NCI-H2081 (cell line): ENCODE results near the gene KCNK18.
"Not testable (repeated sequence)": the region's sequence is repeated elsewhere in the genome, so short reads cannot be mapped to it uniquely, and the experiment has no call there.

ENCODE experiments used
- DNase-seq, 2 experiments: peaks; one replicate each; lab custom pipeline; 2025; lab: John Stamatoyannopoulos, UW

The KCNK18 gene

DNA sequence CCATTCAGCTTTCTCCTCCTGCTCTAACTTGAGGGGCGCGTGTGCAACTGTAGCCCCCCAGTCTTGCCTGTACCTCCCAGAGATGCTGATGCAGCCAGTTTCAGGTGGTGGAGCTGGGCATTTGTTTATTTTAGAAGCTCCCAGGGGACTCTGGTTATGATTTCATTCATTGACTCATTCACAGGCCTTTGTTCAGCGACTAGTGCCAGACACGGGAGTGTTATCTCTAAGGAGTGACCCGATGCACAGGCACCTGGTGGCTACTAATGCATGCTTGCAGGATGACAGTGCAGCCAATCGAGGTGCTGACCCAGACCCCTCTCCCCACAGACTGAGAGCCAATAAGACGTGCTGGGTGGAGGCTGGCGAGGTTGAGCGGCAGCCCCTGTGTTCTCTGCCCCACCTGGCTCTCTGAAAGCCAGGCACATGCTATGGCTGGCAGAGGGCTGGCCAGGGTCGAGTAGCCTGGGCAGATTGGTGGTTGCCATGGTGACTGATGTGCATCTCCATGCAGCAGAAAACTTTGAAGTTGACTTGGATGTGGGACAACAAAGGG lies 23.9 kb downstream of the KCNK18 start:
- no peak for DNase-seq

DNA sequence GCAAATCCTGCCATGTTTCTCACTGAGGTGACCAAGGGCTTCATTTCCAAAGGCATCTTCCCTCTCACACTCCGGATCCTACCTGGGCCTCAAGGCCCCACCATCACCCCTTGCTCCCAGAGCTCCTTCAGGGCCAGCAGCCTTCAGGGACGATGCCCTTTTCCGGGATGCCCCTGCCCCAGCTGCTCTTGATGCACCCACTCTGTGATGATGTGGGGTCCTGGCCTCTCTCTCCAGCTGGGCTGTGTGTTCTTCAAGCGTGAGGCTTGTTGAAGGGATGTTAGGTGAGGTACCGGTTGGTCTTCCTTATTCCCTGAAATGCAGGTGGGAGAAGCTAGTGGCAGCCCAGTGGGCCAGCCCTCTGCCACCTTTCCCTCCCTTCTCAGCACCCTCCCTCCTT lies 25.3 kb downstream of the KCNK18 start:
- DNase-seq, result no peak

DNA sequence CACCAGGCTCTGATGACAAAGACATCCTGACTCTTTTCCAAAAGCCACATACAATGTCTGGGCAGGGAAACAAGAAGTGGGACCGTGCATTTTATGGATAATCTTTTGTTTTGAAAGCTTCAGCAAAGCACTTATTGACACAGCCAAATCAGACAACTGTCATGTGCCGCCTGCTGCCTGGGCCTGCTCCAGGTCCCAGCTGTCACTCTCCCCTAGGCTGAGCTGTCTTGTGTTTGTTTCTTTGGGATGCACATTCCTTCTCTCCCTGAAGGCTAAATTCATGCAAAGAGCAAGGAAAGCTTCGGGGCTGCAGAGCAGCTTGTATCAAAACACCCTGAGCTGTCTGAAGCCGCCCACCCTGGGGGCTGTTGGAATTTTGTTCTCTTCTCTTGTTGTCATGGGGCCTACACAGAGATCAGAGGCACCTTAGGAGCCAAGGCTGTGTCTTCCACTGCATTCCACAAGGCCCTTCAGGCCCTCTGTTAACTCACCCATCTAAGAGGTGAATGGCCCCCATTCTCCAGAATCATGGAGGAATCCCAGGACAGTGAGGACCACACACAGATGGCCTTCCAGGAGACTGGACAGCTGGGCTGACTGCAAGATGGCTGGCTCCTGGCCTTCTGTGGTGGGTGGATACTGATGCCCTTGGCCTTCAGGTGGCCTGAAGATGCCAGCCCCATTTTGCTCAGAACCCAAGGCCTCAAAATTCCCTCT lies 25.8 kb downstream of the KCNK18 start:
- DNase-seq, result no peak

DNA sequence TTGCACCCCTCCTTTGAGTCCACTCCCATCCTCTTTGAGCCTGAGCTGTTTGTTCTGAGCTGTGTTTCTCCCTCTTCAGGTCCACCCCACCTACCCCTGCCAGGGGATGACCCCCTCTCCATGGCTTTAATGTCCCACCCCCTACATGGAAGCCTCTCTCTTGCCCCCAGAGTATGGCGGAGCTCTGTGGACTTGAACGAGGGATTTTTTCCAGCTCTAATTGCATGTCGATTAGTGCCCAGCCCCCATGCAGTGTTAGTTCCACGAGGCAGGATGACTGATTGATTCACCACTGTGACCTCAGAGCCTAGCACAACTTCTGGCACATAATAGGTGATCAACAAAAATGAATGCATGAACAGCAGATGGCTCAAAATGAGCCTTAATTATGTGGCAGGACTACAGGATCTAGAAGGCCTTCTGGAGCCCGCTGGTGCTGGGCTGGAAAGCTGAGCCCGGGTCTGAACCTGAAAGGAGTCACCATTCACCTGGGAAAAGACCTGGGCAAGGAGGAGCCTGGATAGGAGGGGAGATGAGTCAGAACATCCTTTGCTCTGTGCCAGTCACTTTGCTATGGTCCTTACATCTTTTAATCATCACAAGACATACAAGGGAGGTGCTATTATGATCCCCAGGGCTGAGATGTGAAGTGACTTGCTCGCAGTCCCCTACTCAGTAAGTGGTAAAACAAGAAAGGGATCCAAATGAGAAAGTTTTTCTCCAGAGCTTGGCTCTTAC lies 26.6 kb downstream of the KCNK18 start:
- DNase-seq, result no peak

DNA sequence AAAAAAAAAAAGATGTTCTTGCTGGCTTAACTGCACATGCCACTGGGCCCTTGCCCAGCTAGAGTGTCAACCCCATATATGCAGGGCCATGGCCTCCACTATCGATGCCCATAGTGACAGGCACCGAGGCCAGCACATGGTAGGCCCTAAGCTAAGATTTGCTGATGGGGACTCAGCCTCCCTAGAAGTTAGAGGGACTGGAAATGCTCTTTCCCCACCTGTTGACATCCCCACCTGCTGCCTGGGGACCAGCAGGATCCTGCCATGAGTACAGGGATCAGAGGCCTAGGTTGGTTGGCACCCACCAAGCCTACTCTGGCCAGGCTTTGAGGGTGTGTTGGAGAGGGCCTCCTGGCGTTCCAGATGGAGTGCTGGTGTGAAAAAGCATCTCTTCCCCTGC lies 27.6 kb downstream of the KCNK18 start:
- no peak for DNase-seq

DNA sequence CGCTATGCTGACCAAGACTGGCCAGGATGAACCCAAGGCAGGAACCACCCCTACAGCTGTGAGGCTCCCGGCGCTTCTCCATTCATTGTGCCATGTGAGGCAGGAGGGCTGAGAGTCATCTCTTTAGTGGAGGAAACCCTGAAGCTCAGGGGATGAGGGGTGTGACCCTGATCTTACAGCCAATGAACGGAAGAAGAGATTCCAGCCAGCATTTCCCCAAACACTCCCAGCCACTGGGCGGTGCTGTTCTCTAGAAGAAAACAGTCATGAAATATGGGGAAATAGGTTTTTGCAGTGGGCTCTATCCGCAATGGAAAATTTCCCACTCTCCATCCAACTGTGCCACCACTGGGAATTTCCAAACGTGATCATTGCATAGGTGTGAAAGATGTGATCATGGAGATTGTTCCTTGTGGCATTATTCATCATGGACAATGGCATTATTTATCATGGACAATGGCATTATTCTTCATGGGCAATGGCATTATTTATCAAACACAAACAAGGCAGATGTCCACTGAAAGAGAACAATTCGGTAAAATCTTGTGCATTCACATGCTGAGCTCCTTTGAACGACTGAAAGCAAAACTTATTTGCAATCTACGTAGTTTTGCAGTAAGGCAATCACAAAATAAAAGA lies 29.6 kb downstream of the KCNK18 start:
- peak; percentile 18 to 44 for DNase-seq

DNA sequence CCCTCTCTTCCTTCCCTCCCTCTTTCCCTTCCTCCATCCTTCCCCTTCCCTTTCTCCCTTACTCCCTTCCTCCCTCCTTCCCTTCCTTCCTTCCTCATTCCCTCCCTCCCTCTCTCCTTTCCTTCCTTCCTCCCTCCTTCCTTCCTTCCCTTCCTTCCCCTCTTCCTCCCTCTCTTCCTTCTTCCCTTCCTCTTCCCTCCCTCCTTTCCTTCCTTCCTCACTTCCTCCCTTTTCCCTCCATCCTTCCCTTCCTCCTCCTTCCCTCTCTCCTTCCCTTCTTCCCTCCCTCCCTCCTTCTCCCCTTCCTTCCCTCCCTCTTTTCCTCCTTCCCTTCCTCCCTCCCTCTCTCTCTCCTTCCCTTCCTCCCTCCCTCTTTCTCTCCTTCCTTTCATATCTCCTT lies 30.9 kb downstream of the KCNK18 start:
- no peak for DNase-seq

DNA sequence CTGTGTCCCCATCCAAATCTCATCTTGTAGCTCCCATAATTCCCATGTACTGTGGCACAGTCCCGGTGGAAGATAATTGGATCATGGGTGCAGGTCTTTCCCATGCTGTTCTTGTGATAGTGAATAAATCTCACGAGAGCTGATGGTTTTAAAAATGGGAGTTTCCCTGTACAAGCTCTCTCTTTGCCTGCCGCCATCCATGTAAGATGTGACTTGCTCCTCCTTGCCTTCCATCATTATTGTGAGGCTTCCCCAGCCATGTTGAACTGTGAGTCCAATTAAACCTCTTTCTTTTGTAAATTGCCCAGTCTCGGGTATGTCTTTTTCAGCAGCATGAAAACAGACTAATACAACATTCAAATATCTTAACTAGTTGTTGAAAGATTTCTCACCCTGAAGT lies 32.8 kb downstream of the KCNK18 start:
- DNase-seq, result not testable (repeated sequence)

DNA sequence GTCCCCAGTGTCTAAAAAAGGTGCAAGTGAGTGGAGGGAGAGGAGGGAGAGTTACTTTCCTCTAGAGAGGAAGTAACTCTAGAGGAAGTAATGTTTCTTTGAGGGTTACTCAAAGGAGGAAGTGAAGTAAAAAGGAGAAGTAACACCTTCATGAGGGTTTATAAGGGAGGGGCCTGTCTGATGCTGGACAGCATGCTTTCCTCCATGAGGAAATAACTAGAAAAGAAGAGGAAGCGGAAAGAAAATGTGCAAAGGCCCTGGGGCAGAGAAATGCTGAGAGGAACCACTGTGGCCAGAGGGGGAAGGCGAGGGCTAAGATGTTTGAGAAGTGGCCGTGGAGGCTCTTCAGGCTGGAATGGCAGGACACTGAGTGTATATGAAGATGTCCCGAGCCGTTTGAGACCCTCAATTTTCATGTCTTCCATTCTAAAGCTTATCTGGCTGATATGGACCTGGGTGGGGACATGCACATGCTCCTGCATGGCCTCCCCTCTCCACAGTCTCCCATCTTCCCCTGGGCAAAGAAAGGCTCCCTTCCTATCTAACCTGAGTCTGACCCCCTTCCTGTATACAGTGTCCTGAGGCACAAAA lies 40.2 kb downstream of the KCNK18 start:
- no peak for DNase-seq

DNA sequence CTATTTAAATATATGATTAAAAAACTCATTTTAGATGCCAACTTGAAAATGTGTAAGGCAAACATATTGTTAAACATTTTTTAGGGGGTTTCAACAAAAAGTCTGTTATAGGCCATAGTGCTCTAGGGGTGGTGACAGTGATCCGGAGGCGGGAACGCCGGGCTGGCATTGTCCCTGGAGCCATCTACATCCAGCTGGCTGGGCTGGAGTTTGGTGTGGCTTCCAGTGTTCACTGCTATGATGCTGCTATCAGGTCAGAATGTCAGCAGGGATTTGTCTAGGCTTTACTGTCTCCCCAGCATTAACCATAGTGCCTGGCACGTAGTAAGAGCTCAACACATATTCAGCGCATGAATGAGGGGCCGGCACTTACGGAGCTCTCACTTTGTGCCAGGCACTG lies 41.8 kb downstream of the KCNK18 start:
- no peak for DNase-seq

DNA sequence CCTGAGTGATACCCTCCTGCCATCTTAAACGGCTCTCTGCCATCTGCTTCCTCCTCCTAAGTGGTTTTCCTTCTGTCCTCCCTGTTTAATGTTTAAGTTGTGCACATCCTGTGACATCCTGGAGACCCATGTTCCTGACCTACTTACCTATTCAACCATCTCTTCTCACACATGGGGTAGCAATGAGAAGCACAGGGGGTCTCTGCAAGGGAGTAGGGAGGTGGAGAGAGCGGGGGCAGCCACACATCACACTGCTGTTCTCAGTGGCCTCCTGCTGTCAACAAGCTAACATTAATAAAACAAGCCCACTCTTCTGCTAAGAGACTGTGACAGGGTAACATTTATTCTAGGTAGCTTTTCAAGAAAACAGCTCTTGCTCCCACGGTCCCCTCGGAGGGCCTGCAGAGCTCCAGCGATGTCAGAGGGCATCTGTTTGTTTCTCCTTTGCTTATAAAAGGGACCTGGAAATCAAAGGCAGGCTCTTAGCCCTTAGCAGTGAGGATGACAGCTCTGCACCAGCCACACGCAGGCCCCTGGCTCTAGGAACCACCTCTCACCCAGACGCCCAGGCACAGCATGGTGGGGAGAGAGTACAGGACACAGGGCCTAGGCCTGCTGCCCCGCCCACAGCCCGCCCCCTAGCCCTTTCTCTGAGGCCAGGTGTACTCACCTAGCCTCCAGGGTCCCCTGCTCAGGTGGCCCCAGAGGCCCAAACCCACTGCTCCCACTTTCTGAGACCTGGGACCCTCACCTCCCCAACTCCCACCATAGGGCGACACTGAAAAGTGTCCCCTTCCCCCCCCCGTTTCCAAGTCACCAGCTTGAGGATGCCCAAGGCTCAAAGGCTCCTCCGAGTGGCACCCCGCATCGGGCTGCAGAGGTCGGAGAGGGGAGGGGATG lies 42.7 kb downstream of the KCNK18 start:
- no peak for DNase-seq

DNA sequence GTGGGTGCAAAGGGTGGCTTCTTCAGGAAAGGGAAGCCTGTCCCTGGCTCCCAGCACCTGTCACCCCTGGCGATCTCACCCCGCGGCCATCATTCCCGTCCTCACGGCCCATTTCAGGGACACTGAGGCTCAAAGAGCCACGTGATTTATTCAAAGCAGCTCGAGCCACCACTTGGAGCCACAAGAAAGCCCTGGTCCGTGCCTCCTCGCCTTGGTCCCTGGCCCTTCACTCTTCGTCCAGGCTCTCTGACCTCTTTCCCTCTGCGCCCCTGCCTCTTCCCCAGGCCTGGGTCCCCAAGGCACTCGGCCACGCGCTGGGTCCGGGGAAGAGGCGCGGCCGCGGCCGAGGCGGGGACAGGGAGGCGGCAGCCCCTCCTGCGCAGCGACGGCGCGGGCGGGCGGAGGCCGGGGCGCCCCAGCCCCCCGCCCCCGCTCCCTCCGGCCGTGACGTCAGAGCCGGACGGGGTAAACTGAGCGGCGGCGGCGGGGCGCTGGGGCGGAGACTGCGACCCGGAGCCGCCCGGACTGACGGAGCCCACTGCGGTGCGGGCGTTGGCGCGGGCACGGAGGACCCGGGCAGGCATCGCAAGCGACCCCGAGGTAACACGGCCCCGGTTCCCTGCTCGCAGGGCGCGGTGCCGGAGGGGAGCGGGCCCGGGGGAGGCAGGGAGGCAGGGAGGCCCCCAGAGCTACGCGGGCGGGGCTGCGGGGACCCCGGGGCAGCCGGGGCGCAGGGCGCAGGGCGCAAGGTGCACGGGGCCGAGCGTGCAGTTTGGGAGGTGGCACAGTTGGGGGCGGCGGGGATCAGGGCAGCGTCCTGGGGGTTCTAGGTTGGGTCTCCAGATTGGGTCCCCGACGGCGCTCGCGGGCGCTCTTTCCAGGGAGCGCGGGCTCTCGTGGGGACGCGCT lies 43.6 kb downstream of the KCNK18 start, which contains the start of gene SLC18A2:
SLC18A2 (plus strand) TSS at position 494 of the 909 bp plus-strand sequence. CDS start 580 bp downstream, outside the sequence.
- no peak for DNase-seq

DNA sequence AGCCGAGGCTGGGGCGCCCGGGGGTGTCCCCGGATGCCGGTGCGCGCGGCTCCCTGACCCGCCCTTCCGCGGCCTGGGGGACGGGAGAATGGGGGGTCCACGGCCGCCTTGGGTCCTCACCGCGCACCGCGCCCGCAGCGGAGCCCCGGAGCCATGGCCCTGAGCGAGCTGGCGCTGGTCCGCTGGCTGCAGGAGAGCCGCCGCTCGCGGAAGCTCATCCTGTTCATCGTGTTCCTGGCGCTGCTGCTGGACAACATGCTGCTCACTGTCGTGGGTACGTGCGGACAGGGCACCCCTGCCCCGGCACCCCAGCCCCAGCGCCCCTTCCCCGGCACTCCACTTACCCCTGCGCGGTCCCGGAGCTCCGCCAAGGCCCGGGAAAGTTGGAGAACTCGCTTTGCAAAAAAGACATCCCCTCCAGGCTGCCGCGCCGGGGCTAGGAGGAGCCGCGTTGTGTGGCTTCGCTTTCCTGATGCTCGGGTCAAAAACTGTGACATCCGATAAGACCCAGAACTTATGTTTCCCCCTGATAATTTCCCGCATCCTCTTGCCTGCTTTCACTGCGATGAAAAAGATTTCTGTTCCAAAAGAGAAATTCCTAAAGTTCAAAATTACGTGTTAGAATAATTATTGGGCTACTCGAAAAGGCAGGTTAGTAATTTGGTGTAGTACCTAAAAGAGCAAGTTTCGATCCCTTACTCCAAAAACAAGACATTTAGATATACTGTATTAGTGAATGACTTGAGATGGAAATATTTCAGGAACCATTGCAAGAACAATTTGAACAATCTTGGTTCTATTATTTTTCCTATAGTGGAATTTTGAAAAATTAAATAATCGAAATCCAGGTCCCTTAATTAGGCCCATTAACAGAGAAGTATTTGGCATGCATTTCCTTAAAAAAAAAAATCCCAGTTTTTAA lies 44.5 kb downstream of the KCNK18 start:
- DNase-seq, result no peak

DNA sequence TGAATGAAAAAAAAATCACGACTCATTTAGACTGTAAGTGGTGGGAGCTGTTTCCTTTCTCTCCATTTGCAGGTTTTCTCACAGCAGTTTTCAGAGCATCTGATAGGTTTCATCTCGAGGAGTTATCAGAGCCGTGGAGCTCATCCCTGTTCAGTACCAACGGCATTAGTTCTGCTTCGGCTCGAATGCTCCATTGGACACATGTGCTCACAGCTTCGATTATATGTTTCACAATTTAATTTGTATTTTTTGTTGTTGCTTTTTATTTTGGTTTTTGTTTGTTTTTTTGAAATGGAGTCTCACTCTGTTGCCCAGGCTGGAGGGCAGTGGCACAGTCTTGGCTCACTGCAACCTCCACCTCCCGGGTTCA lies 45.2 kb downstream of the KCNK18 start:
- no peak for DNase-seq

DNA sequence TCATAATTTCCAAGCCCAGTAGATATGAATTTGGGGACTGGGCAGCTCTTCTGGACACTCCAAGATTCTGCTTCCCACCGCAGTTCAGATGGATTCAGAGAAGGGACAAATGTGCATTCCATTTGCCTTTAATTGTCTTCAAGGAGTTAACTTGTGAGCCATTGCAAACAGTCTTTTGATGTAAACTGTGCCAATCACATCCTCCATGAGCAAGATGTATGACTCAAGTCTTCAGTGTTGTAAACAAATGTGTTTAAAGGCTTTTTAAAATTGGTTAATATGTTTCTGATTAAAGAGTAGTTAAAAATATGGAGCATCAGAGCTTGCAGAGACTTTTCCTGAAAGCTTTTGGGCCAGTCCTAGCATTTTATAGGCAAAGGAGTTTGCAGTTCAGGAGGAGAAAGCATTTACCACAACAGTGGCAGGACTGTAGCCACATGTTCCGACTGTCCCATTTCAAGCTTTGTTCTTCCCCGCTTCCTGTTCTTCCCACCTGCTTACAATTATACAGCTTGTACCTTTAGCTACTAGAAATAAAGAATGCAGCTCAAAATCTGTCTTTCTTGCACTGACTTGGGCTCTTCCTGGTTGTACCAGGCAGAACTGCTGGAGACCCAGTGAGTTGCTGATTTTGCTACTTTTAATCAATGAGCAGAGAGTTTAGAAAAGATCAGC lies 49.8 kb downstream of the KCNK18 start:
- no peak for DNase-seq

DNA sequence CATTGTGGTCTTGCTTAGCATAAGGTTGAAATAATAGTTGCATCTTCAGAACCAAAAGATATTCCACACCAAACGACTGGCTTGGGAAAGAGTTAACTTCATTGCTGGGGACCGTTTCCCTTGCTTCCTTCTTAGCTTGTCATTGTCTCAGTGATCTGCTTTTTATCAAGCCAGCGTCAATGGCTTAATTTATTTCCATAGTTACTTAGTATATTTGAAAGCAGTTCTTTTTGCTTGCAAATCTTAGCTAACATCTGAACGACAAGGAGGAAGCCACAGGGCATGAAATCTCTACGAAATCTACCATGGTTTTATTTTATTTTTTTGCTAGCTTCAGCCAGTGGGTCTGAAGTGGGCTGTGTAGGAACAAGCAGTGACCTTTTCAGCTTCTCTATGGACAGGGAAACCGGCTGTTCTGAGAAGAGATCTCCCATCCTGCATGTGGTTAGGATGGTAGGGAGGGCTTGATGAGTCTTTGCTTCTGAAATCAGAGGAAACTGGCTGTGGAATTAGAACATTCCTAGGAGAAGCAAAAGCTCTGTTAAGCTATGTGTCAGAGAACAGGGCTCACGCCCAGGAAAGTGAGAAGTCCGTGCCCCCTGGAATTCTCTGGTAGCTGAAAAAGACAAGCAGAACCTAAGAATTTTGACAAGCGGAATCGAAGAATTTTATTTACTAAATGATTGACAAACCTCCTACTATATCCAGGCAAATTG lies 51.6 kb downstream of the KCNK18 start:
- no peak for DNase-seq

DNA sequence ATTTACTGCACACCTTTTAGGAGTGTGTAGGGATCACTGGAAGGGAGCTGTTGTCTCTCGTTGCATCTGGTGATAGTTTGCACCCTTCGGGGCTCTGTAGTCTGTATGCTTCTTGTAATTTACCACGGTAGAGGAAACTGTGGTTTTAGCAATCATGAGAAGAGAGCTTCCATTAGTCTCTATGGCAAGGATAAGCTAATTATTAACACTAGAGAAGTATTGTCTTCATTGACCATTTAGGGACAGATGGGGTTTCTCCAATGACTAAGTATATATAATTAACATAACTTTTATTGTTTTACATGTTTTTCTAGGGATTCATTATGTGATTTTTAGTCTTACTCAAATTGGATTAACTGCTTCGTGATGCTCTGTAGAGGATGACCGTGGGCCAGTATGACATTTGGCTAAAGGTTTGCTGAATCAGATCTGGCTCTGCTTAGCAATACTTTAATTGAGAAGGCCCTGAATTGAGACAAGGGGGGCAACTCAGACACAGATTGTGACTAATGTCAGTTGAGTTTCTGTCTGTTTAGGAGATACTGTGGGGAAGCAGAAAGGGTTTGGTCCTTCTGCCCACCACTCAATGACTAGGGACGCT lies 52.3 kb downstream of the KCNK18 start:
- no peak for DNase-seq

DNA sequence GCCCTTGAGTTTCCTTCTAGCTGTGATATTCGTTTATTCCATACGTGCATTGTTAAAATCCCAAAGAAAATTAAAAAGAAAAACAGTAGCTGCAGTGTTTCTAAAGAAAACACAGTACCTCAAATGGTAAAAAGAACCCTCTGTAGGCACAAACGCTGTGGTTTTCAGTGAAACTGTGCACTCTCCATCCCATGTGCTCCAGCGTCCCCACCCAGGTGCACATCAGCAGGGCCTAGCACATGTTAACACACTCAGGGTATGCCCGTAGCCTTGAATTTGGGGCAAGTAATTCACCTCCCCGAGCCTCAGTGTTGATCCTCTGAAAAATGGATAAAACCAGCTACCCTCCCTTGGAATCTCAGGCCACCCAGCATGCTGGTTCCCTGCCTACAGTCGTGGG lies 53.1 kb downstream of the KCNK18 start:
- DNase-seq, result no peak
